PC-9 (cell line): ENCODE measurements around the gene INTS7. TPM values are rescaled to one million over a fixed set of nuclear protein-coding genes. Genes with fewer than 3 reads are reported as not detected.

Experiments
- BruUV-seq: library from RNA; stranded (reverse); fragments of 400-500 nt; replicated peaks from 2 replicates; lab custom pipeline; 2021; lab: Mats Ljungman, UMichigan
- CTCF ChIA-PET: fragments of 300-600 bp; sonication (Branson Sonifier 250); formaldehyde crosslinking; loops from one replicate; lab custom pipeline; 2022; ENCODE audit warnings: antibody characterized with exemption; lab: Charles Lee
- POLR2A ChIA-PET: fragments of 300-600 bp; sonication (Branson Sonifier 250); formaldehyde crosslinking; loops from one replicate; lab custom pipeline; 2022; ENCODE audit warnings: antibody characterized with exemption; ENCODE audit not compliant: unreplicated experiment; lab: Charles Lee
- DNase-seq, 2 experiments: peaks; one replicate each; pipeline versions ENCODE4 v3.0.0 to v3.0.0-alpha.2; 2015 to 2022; ENCODE audit warnings: mixed read lengths in 1 of 2
- H2AFZ ChIP-seq: fragments of 200-600 bp; sonication (generic); 2 replicates; pipeline ENCODE4 v1.8.1; 2017; ENCODE audit warnings: antibody characterized with exemption
- H3F3A ChIP-seq: fragments of 200-600 bp; sonication (generic); 2 replicates; pipeline ENCODE4 v1.8.1; 2017; ENCODE audit warnings: antibody characterized with exemption, mild to moderate bottlenecking, low read depth; ENCODE audit not compliant: insufficient read depth
- H3K27ac ChIP-seq: fragments of 200-600 bp; sonication (generic); 2 replicates; pipeline ENCODE4 v1.6.1; 2016; ENCODE audit warnings: mixed run types
- H3K27me3 ChIP-seq: fragments of 200-600 bp; sonication (generic); 2 replicates; pipeline ENCODE4 v1.6.1; 2016; ENCODE audit warnings: low read depth, mixed run types; ENCODE audit not compliant: insufficient read depth
- H3K36me3 ChIP-seq: fragments of 200-600 bp; sonication (generic); 2 replicates; pipeline ENCODE4 v1.6.1; 2016; ENCODE audit warnings: low read depth, mixed run types
- H3K4me1 ChIP-seq: fragments of 200-600 bp; sonication (generic); replicated peaks from 2 replicates; pipeline ENCODE4 v1.6.1; 2016; ENCODE audit warnings: mixed run types; ENCODE audit not compliant: insufficient read depth
- H3K4me2 ChIP-seq: fragments of 200-600 bp; sonication (generic); 2 replicates; pipeline ENCODE4 v1.6.1; 2017; ENCODE audit warnings: mixed run types
- H3K4me3 ChIP-seq: fragments of 200-600 bp; sonication (generic); 2 replicates; pipeline ENCODE4 v1.6.1; 2016; ENCODE audit warnings: mixed run types
- H3K79me2 ChIP-seq: fragments of 200-600 bp; sonication (generic); 2 replicates; pipeline ENCODE4 v1.6.1; 2017; ENCODE audit warnings: low read depth, mixed run types
- H3K9me2 ChIP-seq: fragments of 200-600 bp; sonication (generic); 2 replicates; pipeline ENCODE4 v1.8.1; 2017; ENCODE audit warnings: mild to moderate bottlenecking; ENCODE audit not compliant: insufficient read depth
- H3K9me3 ChIP-seq: fragments of 200-600 bp; sonication (generic); 2 replicates; pipeline ENCODE4 v1.8.1; 2016; ENCODE audit warnings: low read depth; ENCODE audit not compliant: insufficient read depth
- H4K20me1 ChIP-seq: fragments of 200-600 bp; sonication (generic); 2 replicates; pipeline ENCODE4 v1.8.1; 2017; ENCODE audit not compliant: insufficient read depth
- CTCF ChIP-seq: fragments of 200-600 bp; sonication (generic); conservative IDR thresholded peaks from 2 replicates; pipeline ENCODE4 v1.6.1; 2017; ENCODE audit warnings: mixed run types, antibody characterized with exemption, mild to moderate bottlenecking, moderate library complexity
- EZH2 ChIP-seq: fragments of 200-600 bp; sonication (generic); IDR thresholded peaks from 2 replicates; pipeline ENCODE4 v1.8.0; 2017; ENCODE audit warnings: antibody characterized with exemption, low read depth
- intact Hi-C: fragments of 100-400 bp; cut with micrococcal nuclease; formaldehyde crosslinking; loops from one replicate; pipeline ENCODE4 v1.10.0; 2022; ENCODE audit not compliant: unreplicated experiment
- total RNA-seq: library from RNA; stranded (reverse); gene quantifications from 2 replicates; pipeline ENCODE4 v1.2.3, GENCODE V29; 2021

Gene INTS7
- total RNA-seq, 1 experiment from 2014 or later, result 24.7 TPM

GRCh38 chr1:211910113-211910884, 125.1 kb downstream of the INTS7 start:
- BruUV-seq, result no TSS peak
- CTCF ChIA-PET, result no interaction called here
- no peak for DNase-seq

GRCh38 chr1:211909395-211909794, 126.0 kb downstream of the INTS7 start:
- H3K36me3 ChIP-seq, result no peaks in the 10 kb centered on the region
- TF ChIP-seq EZH2, result no peak
- TF ChIP-seq CTCF, result no peak
- no peak overlapping the region for H3K27ac ChIP-seq
- no peak overlapping the region for H3K4me3 ChIP-seq
- intact Hi-C loops, result no loop called here
- H3K9me2 ChIP-seq, result no peaks in the 10 kb centered on the region
- no peak overlapping the region for H2AFZ ChIP-seq
- CTCF ChIA-PET, result no interaction called here
- no TSS peak for BruUV-seq
- H3K9me3 ChIP-seq, result no peaks in the 10 kb centered on the region
- H3K4me2 ChIP-seq, result no peak overlapping the region
- H3K4me1 ChIP-seq, result peaks cover 31% of the 10 kb centered on the region
- POLR2A ChIA-PET, result no interaction called here
- H4K20me1 ChIP-seq, result no peaks in the 10 kb centered on the region
- H3K27me3 ChIP-seq, result no peaks in the 10 kb centered on the region
- no peak for DNase-seq
- no peaks in the 10 kb centered on the region for H3K79me2 ChIP-seq
- peaks cover 27% of the 10 kb centered on the region for H3F3A ChIP-seq

More at GRCh38 chr1:211910113-211910884, 125.1 kb downstream of the INTS7 start:
- Histone ChIP-seq H2AFZ (no peak overlapping the region), H3K4me2 (peak overlapping the region; percentile 52; the same call in 1 of the 2 replicates), H3K4me1 (peaks cover 31% of the 10 kb centered on the region), H4K20me1 (no peaks in the 10 kb centered on the region), H3K4me3 (no peak overlapping the region), H3K9me2 (no peaks in the 10 kb centered on the region), H3F3A (peaks cover 27% of the 10 kb centered on the region), H3K27me3 (no peaks in the 10 kb centered on the region), H3K27ac (no peak overlapping the region), H3K36me3 (no peaks in the 10 kb centered on the region), H3K79me2 (no peaks in the 10 kb centered on the region), H3K9me3 (no peaks in the 10 kb centered on the region)
- POLR2A ChIA-PET, result no interaction called here
- intact Hi-C loops, result no loop called here
- TF ChIP-seq EZH2 (no peak), CTCF (no peak)

GRCh38 chr1:211908951-211909350, 126.4 kb downstream of the INTS7 start:
- Histone ChIP-seq H3F3A (peaks cover 27% of the 10 kb centered on the region), H3K27ac (no peak overlapping the region), H3K4me3 (no peak overlapping the region), H3K4me2 (no peak overlapping the region), H4K20me1 (no peaks in the 10 kb centered on the region), H3K36me3 (no peaks in the 10 kb centered on the region), H3K4me1 (peaks cover 31% of the 10 kb centered on the region), H3K9me2 (no peaks in the 10 kb centered on the region), H2AFZ (no peak overlapping the region), H3K9me3 (no peaks in the 10 kb centered on the region), H3K79me2 (no peaks in the 10 kb centered on the region), H3K27me3 (no peaks in the 10 kb centered on the region)
- BruUV-seq, result no TSS peak
- no peak for TF ChIP-seq CTCF
- no peak for TF ChIP-seq EZH2
- POLR2A ChIA-PET, result no interaction called here
- intact Hi-C loops, result no loop called here
- no peak for DNase-seq
- CTCF ChIA-PET, result no interaction called here
